ENCODE data around the gene ULBP1. TPM values are rescaled to one million over a fixed set of nuclear protein-coding genes. Genes with fewer than 3 reads are reported as not detected.
"Not testable (repeated sequence)": the region's sequence is repeated elsewhere in the genome, so short reads cannot be mapped to it uniquely, and the experiment has no call there.

ULBP1 gene
- total RNA-seq, 1 donor from 2014 or later, result 0.48 TPM

GRCh38 chr6:149919834-149920225 is 43.9 kb upstream of the ULBP1 start:
- Mint-ChIP-seq H3K27ac (no peak overlapping the region), H3K4me1 (ENCODE audit: unreplicated experiment) (peaks cover 5% of the 10 kb centered on the region), H3K9me3 (no peaks in the 10 kb centered on the region), H3K36me3 (no peaks in the 10 kb centered on the region), H3K27me3 (peaks cover 71% of the 10 kb centered on the region), H3K4me3 (no peak overlapping the region)
- no peak for DNase-seq (ENCODE audit: extremely low spot score, unreplicated experiment)
- TF ChIP-seq CTCF (conservative IDR thresholded peaks at IDR 0.05), result no peak

- H3K4me3 Mint-ChIP-seq, result peak overlapping the region; percentile 88
Observed at GRCh38 chr6:149921361-149921760, 42.4 kb upstream of the ULBP1 start.

GRCh38 chr6:149922091-149922490 is 41.7 kb upstream of the ULBP1 start:
- not testable (repeated sequence) for H3K9me3 Mint-ChIP-seq; H3K27ac Mint-ChIP-seq; H3K36me3 Mint-ChIP-seq; H3K4me1 Mint-ChIP-seq (ENCODE audit: unreplicated experiment)
- DNase-seq (ENCODE audit: extremely low spot score, unreplicated experiment), result peak; percentile 50
- Mint-ChIP-seq H3K4me3 (peak overlapping the region; percentile 88), H3K27me3 (peaks cover 80% of the 10 kb centered on the region)

More at GRCh38 chr6:149921361-149921760, 42.4 kb upstream of the ULBP1 start:
- no peak overlapping the region for H3K27ac Mint-ChIP-seq
- peak; percentile 31 for DNase-seq (ENCODE audit: extremely low spot score, unreplicated experiment)
- no peaks in the 10 kb centered on the region for H3K9me3 Mint-ChIP-seq
- H3K36me3 Mint-ChIP-seq, result no peaks in the 10 kb centered on the region
- no peak for TF ChIP-seq CTCF (conservative IDR thresholded peaks at IDR 0.05)
- H3K4me1 Mint-ChIP-seq (ENCODE audit: unreplicated experiment), result peaks cover 8% of the 10 kb centered on the region
- H3K27me3 Mint-ChIP-seq, result peaks cover 83% of the 10 kb centered on the region

- H3K36me3 Mint-ChIP-seq, result no peaks in the 10 kb centered on the region
- H3K4me1 Mint-ChIP-seq (ENCODE audit: unreplicated experiment), result peaks cover 9% of the 10 kb centered on the region
- no peak for TF ChIP-seq CTCF (conservative IDR thresholded peaks at IDR 0.05)
- peak within 1 kb of the TSS; percentile 28 for H3K27ac Mint-ChIP-seq
- H3K4me3 Mint-ChIP-seq, result peak within 1 kb of the TSS; percentile 88
- DNase-seq (ENCODE audit: extremely low spot score, unreplicated experiment), result peak; percentile 83
- H3K27me3 Mint-ChIP-seq, result peaks cover 84% of the 10 kb centered on the region
- no peaks in the 10 kb centered on the region for H3K9me3 Mint-ChIP-seq
Observed at GRCh38 chr6:149922642-149923326, 41.0 kb upstream of the ULBP1 start, which contains the start of gene RAET1G. Gene RAET1G, minus strand, starts transcription at chr6:149923121. Its CDS starts 111 bp downstream, at chr6:149923010.

GRCh38 chr6:149923327-149923986 is 40.3 kb upstream of the ULBP1 start:
- H3K9me3 Mint-ChIP-seq, result no peaks in the 10 kb centered on the region
- H3K4me3 Mint-ChIP-seq, result peak overlapping the region; percentile 88
- peak; percentile 47 for DNase-seq (ENCODE audit: extremely low spot score, unreplicated experiment)
- H3K36me3 Mint-ChIP-seq, result no peaks in the 10 kb centered on the region
- H3K27ac Mint-ChIP-seq, result peak overlapping the region; percentile 28
- H3K4me1 Mint-ChIP-seq (ENCODE audit: unreplicated experiment), result peaks cover 9% of the 10 kb centered on the region
- H3K27me3 Mint-ChIP-seq, result peaks cover 86% of the 10 kb centered on the region
- no peak for TF ChIP-seq CTCF (conservative IDR thresholded peaks at IDR 0.05)
